Liver (tissue), 3 donors: ENCODE results near the gene GRK2.

Source experiments
- CTCF ChIP-seq: fragments of 150-350 bp; IDR thresholded peaks from 2 replicates; pipeline ENCODE4 v1.5.1; 2017; ENCODE audit warnings: improper control_type of control experiment, low read depth, low read length; ENCODE audit not compliant: missing input control
- EGR1 ChIP-seq, 2 donors: IDR thresholded peaks; 2 replicates each; pipeline ENCODE4 v1.6.1; 2016 to 2018; ENCODE audit warnings: antibody characterized with exemption in 2 of 2, low read depth in 2 of 2
- FOXA1 ChIP-seq: IDR thresholded peaks from 2 replicates; pipeline ENCODE4 v1.6.1; 2016; ENCODE audit warnings: antibody characterized with exemption
- GABPA ChIP-seq, 2 donors: IDR thresholded peaks in 1 of 2; conservative IDR thresholded peaks in 1 of 2; 2 replicates each; pipeline ENCODE4 v1.6.1; 2016; ENCODE audit warnings: antibody characterized with exemption in 2 of 2, mild to moderate bottlenecking in 1 of 2, moderate library complexity in 1 of 2
- HNF4A ChIP-seq, 2 donors: conservative IDR thresholded peaks; 2 replicates each; pipeline ENCODE4 v1.6.1; 2016; ENCODE audit warnings: antibody characterized with exemption in 2 of 2, mild to moderate bottlenecking in 2 of 2
- JUND ChIP-seq, 2 donors: IDR thresholded peaks; 2 replicates each; pipeline ENCODE4 v1.6.1; 2016; ENCODE audit warnings: antibody characterized with exemption in 2 of 2
- MAX ChIP-seq: IDR thresholded peaks from 2 replicates; pipeline ENCODE4 v1.6.1; 2016; ENCODE audit warnings: antibody characterized with exemption
- RAD21 ChIP-seq, 2 donors: IDR thresholded peaks; 2 replicates each; pipeline ENCODE4 v1.6.1; 2016; ENCODE audit warnings: antibody characterized with exemption in 2 of 2, mild to moderate bottlenecking in 2 of 2
- REST ChIP-seq: IDR thresholded peaks from 2 replicates; pipeline ENCODE4 v1.6.1; 2016; ENCODE audit warnings: antibody characterized with exemption, mild to moderate bottlenecking
- RXRA ChIP-seq, 2 donors: IDR thresholded peaks; 2 replicates each; pipeline ENCODE4 v1.6.1; 2017 to 2018; ENCODE audit warnings: antibody characterized with exemption in 2 of 2, mild to moderate bottlenecking in 1 of 2
- TAF1 ChIP-seq: conservative IDR thresholded peaks from 2 replicates; pipeline ENCODE4 v1.6.1; 2016; ENCODE audit warnings: antibody characterized with exemption, mild to moderate bottlenecking
- YY1 ChIP-seq: IDR thresholded peaks from 2 replicates; pipeline ENCODE4 v1.6.1; 2016; ENCODE audit warnings: antibody characterized with exemption, mild to moderate bottlenecking
- ZBTB33 ChIP-seq: IDR thresholded peaks from 2 replicates; pipeline ENCODE4 v1.6.1; 2016; ENCODE audit warnings: antibody characterized with exemption
- donor health status: healthy.
- donor health status: healthy.

GRCh38 chr11:67309166-67309565 lies 42.9 kb downstream of the GRK2 start:
- no peak for TF ChIP-seq CTCF
- no peak for TF ChIP-seq ZBTB33
- no peak for TF ChIP-seq TAF1
- no peak for TF ChIP-seq JUND (IDR thresholded peaks at IDR 0.05)
- no peak for TF ChIP-seq MAX
- TF ChIP-seq EGR1 (IDR thresholded peaks at IDR 0.05; ENCODE audit: low read depth in 2 of 2), result no peak
- no peak for TF ChIP-seq REST
- TF ChIP-seq FOXA1, result no peak
- TF ChIP-seq YY1, result no peak
- TF ChIP-seq HNF4A (conservative IDR thresholded peaks at IDR 0.05), result no peak
- no peak for TF ChIP-seq RXRA (IDR thresholded peaks at IDR 0.05)
- no peak for TF ChIP-seq RAD21 (IDR thresholded peaks at IDR 0.05)
- TF ChIP-seq GABPA (IDR thresholded peaks at IDR 0.05 in 1 of 2, conservative IDR thresholded peaks at IDR 0.05 in 1 of 2), result no peak
